IPS DF 19.7 (cell line): ENCODE data around the gene KDM4F.

Source experiments
- DNase-seq: peaks from one replicate; pipeline ENCODE4 v3.0.0-alpha.2; 2013; ENCODE audit warnings: low read depth, low spot score

Gene KDM4F

GRCh38 chr11:95059046-95059445, 9.8 kb downstream of the KDM4F start:
- DNase-seq: no peak

- no peak for DNase-seq
These were observed 16.1 kb downstream of the KDM4F start for GRCh38 chr11:95065336-95065735.

GRCh38 chr11:95066716-95067038, 17.5 kb downstream of the KDM4F start, which contains the start of gene SRSF8:
Gene SRSF8 (plus strand): TSS chr11:95066919. CDS start chr11:95067227, 308 bp downstream.
- DNase-seq: no peak

GRCh38 chr11:95067039-95067840, 18.0 kb downstream of the KDM4F start:
- DNase-seq: peak; percentile 75

GRCh38 chr11:95067841-95068219, 18.6 kb downstream of the KDM4F start:
- no peak for DNase-seq

- DNase-seq: no peak
These were observed 19.3 kb downstream of the KDM4F start for GRCh38 chr11:95068549-95068948.

GRCh38 chr11:95070471-95070870, 21.2 kb downstream of the KDM4F start:
- DNase-seq: no peak

GRCh38 chr11:95072948-95073347, 23.7 kb downstream of the KDM4F start:
- no peak for DNase-seq

- DNase-seq: no peak
These were observed 25.8 kb downstream of the KDM4F start for GRCh38 chr11:95074792-95075563.

GRCh38 chr11:95076416-95076815, 27.2 kb downstream of the KDM4F start:
- no peak for DNase-seq

GRCh38 chr11:95076981-95077380, 27.8 kb downstream of the KDM4F start:
- no peak for DNase-seq

- no peak for DNase-seq
These were observed 29.3 kb downstream of the KDM4F start for GRCh38 chr11:95078526-95078925.

- DNase-seq: no peak
These were observed 31.8 kb downstream of the KDM4F start for GRCh38 chr11:95081010-95081409.

- no peak for DNase-seq
These were observed 32.2 kb downstream of the KDM4F start for GRCh38 chr11:95081412-95081811.

GRCh38 chr11:95082576-95083001, 33.4 kb downstream of the KDM4F start:
- DNase-seq: no peak

GRCh38 chr11:95084509-95084908, 35.3 kb downstream of the KDM4F start:
- DNase-seq: no peak

- no peak for DNase-seq
These were observed 36.0 kb downstream of the KDM4F start for GRCh38 chr11:95085117-95085816.

- DNase-seq: no peak
These were observed 36.9 kb downstream of the KDM4F start for GRCh38 chr11:95086151-95086550.

- DNase-seq: no peak
These were observed 37.8 kb downstream of the KDM4F start for GRCh38 chr11:95086836-95087570.

GRCh38 chr11:95088946-95089619, 39.9 kb downstream of the KDM4F start:
- DNase-seq: no peak
